Measurements from ENCODE around the gene ANKRD55. TPM values are rescaled to one million over a fixed set of nuclear protein-coding genes. Genes with fewer than 3 reads are reported as not detected.

Gene ANKRD55
- total and polyA plus RNA-seq, 9 of the 15 experiments (the other 6 are each of a cell fraction or from before 2014, with no cell fraction given) = 3.4 to 10.6 (median 6.5) TPM

DNA sequence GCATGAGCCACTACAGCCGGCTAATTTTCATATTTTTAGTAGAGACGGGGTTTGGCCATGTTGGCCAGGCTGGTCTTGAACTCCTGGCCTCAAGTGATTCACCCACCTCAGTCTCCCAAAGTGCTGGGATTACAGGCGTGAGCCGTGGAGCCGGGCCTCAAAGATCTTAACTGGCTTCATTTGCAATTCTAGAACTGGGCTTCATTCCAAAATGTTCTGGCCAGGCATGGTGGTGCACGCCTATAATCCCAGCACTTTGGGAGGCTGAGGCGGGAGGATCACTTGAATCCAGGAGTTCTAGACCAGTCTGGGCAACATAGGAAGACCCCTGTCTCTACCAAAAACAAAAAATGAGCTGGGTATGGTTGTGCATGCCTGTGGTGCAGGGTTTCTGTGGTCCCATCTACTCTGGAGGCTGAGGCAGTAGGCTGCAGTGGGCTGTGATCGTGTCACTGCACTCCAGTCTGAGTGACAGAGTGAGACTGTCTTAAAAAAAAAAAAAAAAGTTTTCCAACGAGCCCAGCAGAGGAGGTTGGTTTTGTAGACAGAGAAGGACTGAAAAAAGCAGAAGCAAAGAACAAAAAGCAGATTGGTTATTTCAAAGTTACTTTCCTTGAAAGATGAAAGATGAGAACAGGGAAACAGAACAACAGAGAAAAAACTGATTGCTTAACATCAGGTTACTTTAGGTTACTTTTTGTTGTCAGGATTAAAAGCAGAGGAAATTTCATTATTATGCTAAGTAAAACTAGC lies 78.2 kb downstream of the ANKRD55 start:
- intact Hi-C loops (cut with micrococcal nuclease) = no loop called here
- DNase-seq (ENCODE audit: extremely low read depth in 1 of 4, low spot score in 3 of 4) (peak in 1 of 4 experiments; percentile 18), FAIRE-seq (no peak), ATAC-seq (peak; percentile 46)
- H3K9ac ChIP-seq (ENCODE audit: insufficient read depth in 1 of 2, low read depth in 2 of 2, low read length in 2 of 2) = no peak overlapping the region
- no peak overlapping the region for H3K4me3 ChIP-seq
- 37% methylated on average over 9 of the region's 9 CpGs for WGBS (ENCODE audit: insufficient coverage, low coverage, missing lambda C conversion rate)
- H4K20me1 ChIP-seq (replicated peaks; ENCODE audit: control insufficient read depth, insufficient read depth, low read length) = no peaks in the 10 kb centered on the region
- no peaks in the 10 kb centered on the region for H3K36me3 ChIP-seq (ENCODE audit: control insufficient read depth, insufficient read depth, low read length)
- ChIA-PET POLR2A (interaction anchor here (0.7 to 1.2 kb wide), 3 partner anchors 10 to 31 kb away, joined by 3 to 5 read pairs (median 3); no protein-coding TSS in a partner anchor), CTCF (ENCODE audit: low intra/inter-chr PET ratio) (no interaction called here)
- H3K9me3 ChIP-seq (replicated peaks; ENCODE audit: control insufficient read depth, insufficient read depth, low read depth, low read length) = no peaks in the 10 kb centered on the region
- in situ Hi-C loops (cut with MboI) = no loop called here
- peaks cover 4 to 29% of the 10 kb centered on the region in 2 experiments; a peak in 4 of 5 replicates for H3K4me1 ChIP-seq (replicated peaks in 1 of 2; ENCODE audit: control insufficient read depth in 2 of 2, insufficient read depth in 2 of 2, low read length in 2 of 2)
- H3K27me3 ChIP-seq (ENCODE audit: control insufficient read depth in 2 of 2, insufficient read depth in 2 of 2, low read length in 2 of 2) = no peaks in the 10 kb centered on the region
- no peaks in the 10 kb centered on the region for H3K79me2 ChIP-seq (ENCODE audit: control insufficient read depth, insufficient read depth, low read length)
- H3K27ac ChIP-seq (ENCODE audit: extremely low read depth, low read depth, low read length) = no peak overlapping the region
- no peaks in the 10 kb centered on the region for H3K9me1 ChIP-seq (ENCODE audit: control insufficient read depth, insufficient read depth, low read length)
- H2AFZ ChIP-seq (ENCODE audit: low read depth, low read length) = peak overlapping the region; percentile 54; the same call in 1 of the 2 replicates
- no peak overlapping the region for H3K4me2 ChIP-seq (ENCODE audit: insufficient read depth, low read length)
- no TSS peak for BruUV-seq (replicated peaks)
- TF ChIP-seq, protein P1, sequence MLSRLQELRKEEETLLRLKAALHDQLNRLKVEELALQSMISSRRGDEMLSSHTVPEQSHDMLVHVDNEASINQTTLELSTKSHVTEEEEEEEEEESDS (CRISPR knock-in tag; IDR thresholded peaks at IDR 0.05) = no peak
- peak; percentile 70 for TF ChIP-seq CEBPB (tag; IDR thresholded peaks at IDR 0.05)
- TF ChIP-seq, protein P2, sequence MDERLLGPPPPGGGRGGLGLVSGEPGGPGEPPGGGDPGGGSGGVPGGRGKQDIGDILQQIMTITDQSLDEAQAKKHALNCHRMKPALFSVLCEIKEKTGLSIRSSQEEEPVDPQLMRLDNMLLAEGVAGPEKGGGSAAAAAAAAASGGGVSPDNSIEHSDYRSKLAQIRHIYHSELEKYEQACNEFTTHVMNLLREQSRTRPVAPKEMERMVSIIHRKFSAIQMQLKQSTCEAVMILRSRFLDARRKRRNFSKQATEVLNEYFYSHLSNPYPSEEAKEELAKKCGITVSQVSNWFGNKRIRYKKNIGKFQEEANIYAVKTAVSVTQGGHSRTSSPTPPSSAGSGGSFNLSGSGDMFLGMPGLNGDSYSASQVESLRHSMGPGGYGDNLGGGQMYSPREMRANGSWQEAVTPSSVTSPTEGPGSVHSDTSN (CRISPR knock-in tag; IDR thresholded peaks at IDR 0.05; ENCODE audit: low read depth) = no peak
- TF ChIP-seq, protein P2 (tag; conservative IDR thresholded peaks at IDR 0.05; ENCODE audit: low read depth) = peak; percentile 71
- no peak for TF ChIP-seq ARHGAP35 (IDR thresholded peaks at IDR 0.05; ENCODE audit: partially characterized antibody)
- TF ChIP-seq YY1 (IDR thresholded peaks at IDR 0.05; ENCODE audit: borderline replicate concordance in 1 of 3, control insufficient read depth in 1 of 3, extremely low read depth in 1 of 3, insufficient read depth in 3 of 3, insufficient read length in 1 of 3, insufficient replicate concordance in 2 of 3, low read depth in 1 of 3, low read length in 2 of 3) = no peak
- TF ChIP-seq, protein P3, sequence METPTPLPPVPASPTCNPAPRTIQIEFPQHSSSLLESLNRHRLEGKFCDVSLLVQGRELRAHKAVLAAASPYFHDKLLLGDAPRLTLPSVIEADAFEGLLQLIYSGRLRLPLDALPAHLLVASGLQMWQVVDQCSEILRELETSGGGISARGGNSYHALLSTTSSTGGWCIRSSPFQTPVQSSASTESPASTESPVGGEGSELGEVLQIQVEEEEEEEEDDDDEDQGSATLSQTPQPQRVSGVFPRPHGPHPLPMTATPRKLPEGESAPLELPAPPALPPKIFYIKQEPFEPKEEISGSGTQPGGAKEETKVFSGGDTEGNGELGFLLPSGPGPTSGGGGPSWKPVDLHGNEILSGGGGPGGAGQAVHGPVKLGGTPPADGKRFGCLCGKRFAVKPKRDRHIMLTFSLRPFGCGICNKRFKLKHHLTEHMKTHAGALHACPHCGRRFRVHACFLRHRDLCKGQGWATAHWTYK (CRISPR knock-in tag; IDR thresholded peaks at IDR 0.05) = no peak
- TF ChIP-seq RAD21 (CRISPR knock-in tag; conservative IDR thresholded peaks at IDR 0.05 in 1 of 2, IDR thresholded peaks at IDR 0.05 in 1 of 2) = 0 out of 4 replicates have a peak, but pooled peaks of 1 of the 2 experiments have one; percentile 5
- TF ChIP-seq CHD1 (IDR thresholded peaks at IDR 0.05; ENCODE audit: low read length) = no peak
- TF ChIP-seq ZNF778 (CRISPR knock-in tag; IDR thresholded peaks at IDR 0.05) = no peak
- TF ChIP-seq, protein P4, sequence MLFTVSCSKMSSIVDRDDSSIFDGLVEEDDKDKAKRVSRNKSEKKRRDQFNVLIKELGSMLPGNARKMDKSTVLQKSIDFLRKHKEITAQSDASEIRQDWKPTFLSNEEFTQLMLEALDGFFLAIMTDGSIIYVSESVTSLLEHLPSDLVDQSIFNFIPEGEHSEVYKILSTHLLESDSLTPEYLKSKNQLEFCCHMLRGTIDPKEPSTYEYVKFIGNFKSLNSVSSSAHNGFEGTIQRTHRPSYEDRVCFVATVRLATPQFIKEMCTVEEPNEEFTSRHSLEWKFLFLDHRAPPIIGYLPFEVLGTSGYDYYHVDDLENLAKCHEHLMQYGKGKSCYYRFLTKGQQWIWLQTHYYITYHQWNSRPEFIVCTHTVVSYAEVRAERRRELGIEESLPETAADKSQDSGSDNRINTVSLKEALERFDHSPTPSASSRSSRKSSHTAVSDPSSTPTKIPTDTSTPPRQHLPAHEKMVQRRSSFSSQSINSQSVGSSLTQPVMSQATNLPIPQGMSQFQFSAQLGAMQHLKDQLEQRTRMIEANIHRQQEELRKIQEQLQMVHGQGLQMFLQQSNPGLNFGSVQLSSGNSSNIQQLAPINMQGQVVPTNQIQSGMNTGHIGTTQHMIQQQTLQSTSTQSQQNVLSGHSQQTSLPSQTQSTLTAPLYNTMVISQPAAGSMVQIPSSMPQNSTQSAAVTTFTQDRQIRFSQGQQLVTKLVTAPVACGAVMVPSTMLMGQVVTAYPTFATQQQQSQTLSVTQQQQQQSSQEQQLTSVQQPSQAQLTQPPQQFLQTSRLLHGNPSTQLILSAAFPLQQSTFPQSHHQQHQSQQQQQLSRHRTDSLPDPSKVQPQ (CRISPR knock-in tag; IDR thresholded peaks at IDR 0.05; ENCODE audit: borderline replicate concordance) = no peak
- no peak for TF ChIP-seq ETV5 (CRISPR knock-in tag; IDR thresholded peaks at IDR 0.05; ENCODE audit: low read depth)

Data from K562 (cell line).